ENCODE results near the gene ISOC1.

The ISOC1 gene

GRCh38 chr5:129141078-129141477 is 46.5 kb downstream of the ISOC1 start:
- no peak for DNase-seq (ENCODE audit: low read depth)
- no peak overlapping the region for H3K4me3 ChIP-seq (ENCODE audit: control insufficient read depth, low read depth, low read length)

GRCh38 chr5:129141696-129142095 is 47.1 kb downstream of the ISOC1 start:
- H3K4me3 ChIP-seq (ENCODE audit: control insufficient read depth, low read depth, low read length) = no peak overlapping the region
- no peak for DNase-seq (ENCODE audit: low read depth)
- TF ChIP-seq CTCF (conservative IDR thresholded peaks at IDR 0.05; ENCODE audit: control insufficient read depth, insufficient read depth, low read depth, low read length) = no peak

More at GRCh38 chr5:129141078-129141477, 46.5 kb downstream of the ISOC1 start:
- no peak for TF ChIP-seq CTCF (conservative IDR thresholded peaks at IDR 0.05; ENCODE audit: control insufficient read depth, insufficient read depth, low read depth, low read length)

GRCh38 chr5:129155876-129156275 is 61.3 kb downstream of the ISOC1 start:
- no peak for TF ChIP-seq CTCF (conservative IDR thresholded peaks at IDR 0.05; ENCODE audit: control insufficient read depth, insufficient read depth, low read depth, low read length)
- DNase-seq (ENCODE audit: low read depth) = no peak

GRCh38 chr5:129161830-129162229 is 67.3 kb downstream of the ISOC1 start:
- TF ChIP-seq CTCF (conservative IDR thresholded peaks at IDR 0.05; ENCODE audit: control insufficient read depth, insufficient read depth, low read depth, low read length) = no peak

More at GRCh38 chr5:129155876-129156275, 61.3 kb downstream of the ISOC1 start:
- H3K4me3 ChIP-seq (ENCODE audit: control insufficient read depth, low read depth, low read length) = no peak overlapping the region

More at GRCh38 chr5:129161830-129162229, 67.3 kb downstream of the ISOC1 start:
- H3K4me3 ChIP-seq (ENCODE audit: control insufficient read depth, low read depth, low read length) = no peak overlapping the region
- DNase-seq (ENCODE audit: low read depth) = no peak
